K562 (cell line): ENCODE measurements around the gene CHD2. TPM values are rescaled to one million over a fixed set of nuclear protein-coding genes. Genes with fewer than 3 reads are reported as not detected.
A peak's percentile ranks its signal among the peaks of the same experiment; 100 is the strongest.

Experiments used
- CBX1 ChIP-seq: sonication (generic); IDR thresholded peaks from 2 replicates; pipeline ENCODE4 v1.6.1; 2016; ENCODE audit warnings: antibody characterized with exemption, low read depth, mild to moderate bottlenecking
- FOXK2 ChIP-seq, 2 experiments: fragments of 450-650 bp; IDR thresholded peaks in 1 of 2; conservative IDR thresholded peaks in 1 of 2; 2 replicates each; pipeline ENCODE4 v1.6.1; 2016; ENCODE audit warnings: low read depth in 2 of 2, mild to moderate bottlenecking in 1 of 2
- GABPB2 ChIP-seq: fragments of 250-450 bp; sonication (Bioruptor Pico); conservative IDR thresholded peaks from 2 replicates; pipeline ENCODE4 v1.5.1; 2021; ENCODE audit warnings: mild to moderate bottlenecking
- GTF2E2 ChIP-seq: fragments of 200-800 bp; sonication (Bioruptor generic); IDR thresholded peaks from 2 replicates; pipeline ENCODE4 v1.6.1; 2016; ENCODE audit warnings: missing genetic modification characterization, missing compliant biosample characterization
- GTF2F1 ChIP-seq: IDR thresholded peaks from 2 replicates; pipeline ENCODE4 v1.6.1; 2011; ENCODE audit warnings: low read depth, low read length, improper control_type of control experiment
- HDAC6 ChIP-seq: IDR thresholded peaks from 2 replicates; pipeline ENCODE4 v1.6.1; 2012; ENCODE audit warnings: low read depth, mild to moderate bottlenecking, control low read depth, inconsistent platforms, low read length, moderate library complexity
- LEF1 ChIP-seq: fragments of 450-650 bp; IDR thresholded peaks from 2 replicates; pipeline ENCODE4 v1.6.1; 2016; ENCODE audit warnings: mild to moderate bottlenecking
- MBD2 ChIP-seq: sonication (generic); IDR thresholded peaks from 2 replicates; pipeline ENCODE4 v1.6.1; 2016; ENCODE audit warnings: low read depth, borderline replicate concordance
- NFIC ChIP-seq: fragments of 450-650 bp; IDR thresholded peaks from 2 replicates; pipeline ENCODE4 v1.6.1; 2017; ENCODE audit warnings: mild to moderate bottlenecking, inconsistent platforms
- NR2C1 ChIP-seq, 2 experiments: fragments of 450-650 bp; IDR thresholded peaks; 2 replicates each; pipeline ENCODE4 v1.6.1; 2017; ENCODE audit warnings: mild to moderate bottlenecking in 2 of 2, antibody characterized with exemption in 1 of 2, inconsistent platforms in 1 of 2, missing compliant biosample characterization in 1 of 2, missing genetic modification characterization in 1 of 2
- POLR2H ChIP-seq: IDR thresholded peaks from 2 replicates; pipeline ENCODE4 v1.6.1; 2016; ENCODE audit warnings: missing genetic modification characterization, low read depth, mild to moderate bottlenecking, control low read depth, missing compliant biosample characterization, moderate library complexity
- RAD21 ChIP-seq, 2 experiments: fragments of 250-450 bp in 1 of 2; fragments of 450-650 bp in 1 of 2; sonication (Bioruptor Pico) in 1 of 2; formaldehyde crosslinking in 1 of 2; IDR thresholded peaks in 1 of 2; conservative IDR thresholded peaks in 1 of 2; 2 replicates each; pipeline versions ENCODE4 v1.4.0 to v1.8.0; 2020 to 2022; ENCODE audit warnings: mild to moderate bottlenecking in 2 of 2, moderate library complexity in 1 of 2
- SIN3A ChIP-seq, 2 experiments: fragments of 150-350 bp in 1 of 2; IDR thresholded peaks; 2 replicates each; pipeline ENCODE4 v1.6.1; 2011 to 2016; ENCODE audit warnings: borderline replicate concordance in 2 of 2, low read depth in 2 of 2, low read length in 2 of 2, mild to moderate bottlenecking in 2 of 2, moderate library complexity in 2 of 2; ENCODE audit not compliant: control insufficient read depth in 1 of 2
- SMAD1 ChIP-seq: fragments of 150-350 bp; IDR thresholded peaks from 2 replicates; pipeline ENCODE4 v1.6.1; 2014; ENCODE audit warnings: low read length, low read depth; ENCODE audit not compliant: partially characterized antibody
- SMAD2 ChIP-seq: fragments of 150-350 bp; IDR thresholded peaks from 2 replicates; pipeline ENCODE4 v1.6.1; 2014; ENCODE audit warnings: low read depth, mild to moderate bottlenecking, low read length
- SMARCA4 ChIP-seq: fragments of 450-650 bp; IDR thresholded peaks from 2 replicates; pipeline ENCODE4 v1.6.1; 2016
- SRSF1 ChIP-seq: fragments of 200-400 bp; formaldehyde crosslinking; IDR thresholded peaks from 2 replicates; pipeline ENCODE4 v1.6.1; 2017; ENCODE audit warnings: mild to moderate bottlenecking, low read depth, low read length, moderate library complexity
- TFAP4 ChIP-seq: sonication (generic); formaldehyde crosslinking; IDR thresholded peaks from 2 replicates; pipeline ENCODE4 v1.8.0; 2022; ENCODE audit warnings: missing genetic modification reagents, mild to moderate bottlenecking, moderate library complexity, borderline replicate concordance
- TRIM28 ChIP-seq: fragments of 450-650 bp; IDR thresholded peaks from 2 replicates; pipeline ENCODE4 v1.6.1; 2017
- VEZF1 ChIP-seq: fragments of 200-800 bp; sonication (Bioruptor generic); IDR thresholded peaks from 2 replicates; pipeline ENCODE4 v1.6.1; 2017; ENCODE audit warnings: missing genetic modification characterization, missing compliant biosample characterization
- ZBTB5 ChIP-seq: fragments of 450-650 bp; IDR thresholded peaks from 2 replicates; pipeline ENCODE4 v1.6.1; 2017; ENCODE audit warnings: antibody characterized with exemption
- ZNF143 ChIP-seq: sonication (generic); formaldehyde crosslinking; IDR thresholded peaks from 2 replicates; pipeline ENCODE4 v1.9.0; 2022; ENCODE audit warnings: mild to moderate bottlenecking, missing genetic modification reagents
- ZNF263 ChIP-seq: sonication (generic); formaldehyde crosslinking; IDR thresholded peaks from 2 replicates; pipeline ENCODE4 v1.8.0; 2022; ENCODE audit warnings: mild to moderate bottlenecking, missing genetic modification reagents, borderline replicate concordance
- polyA plus RNA-seq, 8 experiments: library from polyadenylated mRNA; depleted of rRNA in 4 of 8; stranded (reverse) in 5 of 8; unstranded in 3 of 8; fragments of >200 nt; fragmentation: Nextera tagmentation in 2 of 8; fragmentation: Illumina TruSeq in 1 of 8; extraction: Ambion mirVana in 2 of 8; extraction: Trizol in 1 of 8; gene quantifications; 2 replicates each; pipeline versions ENCODE4 v1.2.1 to v1.2.3, GENCODE V29; 2011 to 2014; ENCODE audit warnings: inconsistent platforms in 1 of 8, missing spikeins in 1 of 8
- total RNA-seq, 7 experiments: library from RNA; depleted of rRNA in 6 of 7; stranded (reverse); fragments of >200 nt in 6 of 7; fragmentation: Illumina TruSeq in 2 of 7; extraction: Trizol in 2 of 7; gene quantifications; 2 replicates each; pipeline versions ENCODE4 v1.2.1 to v1.2.3, GENCODE V29; 2011 to 2021; ENCODE audit warnings: low replicate concordance in 1 of 7

Gene CHD2
- total and polyA plus RNA-seq, 9 of the 15 experiments (the other 6 are each of a cell fraction or from before 2014, with no cell fraction given): 38.9 to 70.8 (median 56.2) TPM

GRCh38 chr15:92899948-92900730, at the start of gene CHD2 (continued):
- TF ChIP-seq ZBTB5: 0 out of 2 replicates have a peak, but pooled peaks have one; percentile 30
- TF ChIP-seq SMARCA4: peak; percentile 35; the same call in 1 of the 2 replicates
- TF ChIP-seq GABPB2 (CRISPR knock-in tag): no peak
- TF ChIP-seq NR2C1 (IDR thresholded peaks at IDR 0.05): no peak
- TF ChIP-seq NR2C1 (tag; IDR thresholded peaks at IDR 0.05): no peak
- peak; percentile 50 for TF ChIP-seq TFAP4
- peak; percentile 92 for TF ChIP-seq SMAD1
- no peak for TF ChIP-seq SMAD2
- TF ChIP-seq ZNF143 (CRISPR knock-in tag): no peak
- TF ChIP-seq GTF2F1: peak; percentile 83; the same call in 1 of the 2 replicates
- peak; percentile 79 for TF ChIP-seq VEZF1 (CRISPR knock-in tag)
- TF ChIP-seq FOXK2 (conservative IDR thresholded peaks at IDR 0.05 in 1 of 2, IDR thresholded peaks at IDR 0.05 in 1 of 2; ENCODE audit: low read depth in 2 of 2): peak in 1 of 2 experiments; percentile 16; a peak in 1 of 4 replicates
- TF ChIP-seq TRIM28: 0 out of 2 replicates have a peak, but pooled peaks have one; percentile 22
- TF ChIP-seq MBD2: peak; percentile 56; the same call in 1 of the 2 replicates
- no peak for TF ChIP-seq HDAC6
- TF ChIP-seq SIN3A (IDR thresholded peaks at IDR 0.05; ENCODE audit: borderline replicate concordance in 2 of 2, control insufficient read depth in 1 of 2, low read depth in 2 of 2, low read length in 2 of 2): 0 out of 4 replicates have a peak, but pooled peaks have one; percentile 11 to 28
- TF ChIP-seq NFIC: peak; percentile 42; the same call in 1 of the 2 replicates
- peak; percentile 93 for TF ChIP-seq POLR2H (tag)
- TF ChIP-seq GTF2E2 (tag): peak; percentile 89
- TF ChIP-seq LEF1: peak; percentile 35; the same call in 1 of the 2 replicates
- TF ChIP-seq RAD21 (CRISPR knock-in tag; conservative IDR thresholded peaks at IDR 0.05 in 1 of 2, IDR thresholded peaks at IDR 0.05 in 1 of 2): peak; percentile 14 to 20; a peak in 1 of 4 replicates
- TF ChIP-seq CBX1: peak; percentile 40; the same call in 1 of the 2 replicates
- TF ChIP-seq ZNF263 (CRISPR knock-in tag): no peak
- no peak for TF ChIP-seq SRSF1
